ENCODE results near the gene ITSN2.
A peak's percentile ranks its signal among the peaks of the same experiment; 100 is the strongest.

Gene ITSN2

DNA sequence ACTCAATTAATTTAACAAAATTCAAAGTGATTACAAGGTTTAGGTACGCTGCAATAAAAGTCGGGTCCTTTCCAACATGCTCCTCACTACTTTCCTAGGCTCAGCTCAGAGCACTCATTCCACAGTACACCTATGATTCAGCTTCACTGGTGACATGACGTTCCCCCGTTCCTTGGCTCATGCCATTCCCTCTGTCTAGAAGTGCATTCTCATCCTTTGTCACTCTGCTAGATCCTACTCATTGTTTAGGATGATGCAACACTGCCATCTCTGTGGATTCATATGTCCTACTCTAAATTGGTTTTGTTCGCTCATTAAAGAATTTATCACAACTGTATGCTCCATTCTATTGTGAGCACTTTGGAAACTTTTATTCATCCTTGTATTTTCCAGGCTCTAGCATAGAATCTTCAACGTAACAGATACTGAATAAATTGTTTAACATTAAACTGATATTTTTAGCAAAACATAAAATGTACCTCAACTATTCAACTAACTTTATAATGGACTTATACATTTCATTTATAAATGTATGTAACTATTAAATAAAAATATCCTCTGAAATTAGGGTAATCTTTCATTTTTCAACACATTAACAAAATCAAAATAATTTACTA is 106.9 kb downstream of the ITSN2 start:
- DNase-seq (ENCODE audit: low read depth): peak; percentile 39
- H3K4me3 ChIP-seq (ENCODE audit: low read length): no peak overlapping the region
- TF ChIP-seq, protein P1, sequence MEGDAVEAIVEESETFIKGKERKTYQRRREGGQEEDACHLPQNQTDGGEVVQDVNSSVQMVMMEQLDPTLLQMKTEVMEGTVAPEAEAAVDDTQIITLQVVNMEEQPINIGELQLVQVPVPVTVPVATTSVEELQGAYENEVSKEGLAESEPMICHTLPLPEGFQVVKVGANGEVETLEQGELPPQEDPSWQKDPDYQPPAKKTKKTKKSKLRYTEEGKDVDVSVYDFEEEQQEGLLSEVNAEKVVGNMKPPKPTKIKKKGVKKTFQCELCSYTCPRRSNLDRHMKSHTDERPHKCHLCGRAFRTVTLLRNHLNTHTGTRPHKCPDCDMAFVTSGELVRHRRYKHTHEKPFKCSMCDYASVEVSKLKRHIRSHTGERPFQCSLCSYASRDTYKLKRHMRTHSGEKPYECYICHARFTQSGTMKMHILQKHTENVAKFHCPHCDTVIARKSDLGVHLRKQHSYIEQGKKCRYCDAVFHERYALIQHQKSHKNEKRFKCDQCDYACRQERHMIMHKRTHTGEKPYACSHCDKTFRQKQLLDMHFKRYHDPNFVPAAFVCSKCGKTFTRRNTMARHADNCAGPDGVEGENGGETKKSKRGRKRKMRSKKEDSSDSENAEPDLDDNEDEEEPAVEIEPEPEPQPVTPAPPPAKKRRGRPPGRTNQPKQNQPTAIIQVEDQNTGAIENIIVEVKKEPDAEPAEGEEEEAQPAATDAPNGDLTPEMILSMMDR (conservative IDR thresholded peaks at IDR 0.05; ENCODE audit: low read length): no peak

DNA sequence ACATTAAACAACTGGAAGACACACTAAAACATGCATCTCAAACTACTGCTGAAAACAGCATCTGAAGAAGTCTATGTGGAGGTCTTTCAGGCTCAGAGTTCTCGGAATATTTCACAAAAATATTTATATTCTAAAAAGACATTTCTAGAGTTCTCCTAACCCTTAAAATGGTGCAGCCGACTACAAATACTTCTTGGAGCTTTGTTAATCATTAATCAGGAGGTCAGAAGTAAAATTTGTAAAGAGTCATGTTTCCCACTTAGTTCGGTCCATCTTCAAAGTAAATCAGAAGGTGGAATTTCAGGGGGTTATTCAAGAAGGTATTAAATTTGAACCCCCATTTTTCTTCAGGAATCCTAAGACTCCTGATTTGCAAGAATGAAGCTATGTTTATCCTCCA is 112.7 kb downstream of the ITSN2 start:
- DNase-seq (ENCODE audit: low read depth): no peak
- H3K4me3 ChIP-seq (ENCODE audit: low read length): no peak overlapping the region
- TF ChIP-seq, protein P1 (conservative IDR thresholded peaks at IDR 0.05; ENCODE audit: low read length): no peak

DNA sequence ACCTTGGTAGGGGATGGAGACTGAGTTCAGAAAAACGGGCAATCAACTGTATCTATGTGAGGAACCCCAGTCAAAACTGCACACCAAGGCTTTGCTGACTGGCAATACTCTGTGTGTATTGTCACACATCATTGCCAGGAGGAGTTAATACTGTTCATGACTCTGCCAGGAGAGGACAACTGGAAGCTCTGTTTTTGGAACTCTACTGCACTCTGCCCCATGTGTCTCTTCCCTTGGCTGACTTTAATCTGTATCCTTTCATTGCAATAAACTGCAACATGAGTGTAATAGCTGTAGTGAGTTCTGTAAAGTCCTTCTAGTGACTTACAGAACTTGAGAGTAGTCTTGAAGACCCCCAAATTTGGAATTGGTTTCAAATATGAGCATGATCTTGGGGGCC is 113.2 kb downstream of the ITSN2 start:
- TF ChIP-seq, protein P1 (conservative IDR thresholded peaks at IDR 0.05; ENCODE audit: low read length): no peak
- no peak overlapping the region for H3K4me3 ChIP-seq (ENCODE audit: low read length)
- DNase-seq (ENCODE audit: low read depth): no peak

DNA sequence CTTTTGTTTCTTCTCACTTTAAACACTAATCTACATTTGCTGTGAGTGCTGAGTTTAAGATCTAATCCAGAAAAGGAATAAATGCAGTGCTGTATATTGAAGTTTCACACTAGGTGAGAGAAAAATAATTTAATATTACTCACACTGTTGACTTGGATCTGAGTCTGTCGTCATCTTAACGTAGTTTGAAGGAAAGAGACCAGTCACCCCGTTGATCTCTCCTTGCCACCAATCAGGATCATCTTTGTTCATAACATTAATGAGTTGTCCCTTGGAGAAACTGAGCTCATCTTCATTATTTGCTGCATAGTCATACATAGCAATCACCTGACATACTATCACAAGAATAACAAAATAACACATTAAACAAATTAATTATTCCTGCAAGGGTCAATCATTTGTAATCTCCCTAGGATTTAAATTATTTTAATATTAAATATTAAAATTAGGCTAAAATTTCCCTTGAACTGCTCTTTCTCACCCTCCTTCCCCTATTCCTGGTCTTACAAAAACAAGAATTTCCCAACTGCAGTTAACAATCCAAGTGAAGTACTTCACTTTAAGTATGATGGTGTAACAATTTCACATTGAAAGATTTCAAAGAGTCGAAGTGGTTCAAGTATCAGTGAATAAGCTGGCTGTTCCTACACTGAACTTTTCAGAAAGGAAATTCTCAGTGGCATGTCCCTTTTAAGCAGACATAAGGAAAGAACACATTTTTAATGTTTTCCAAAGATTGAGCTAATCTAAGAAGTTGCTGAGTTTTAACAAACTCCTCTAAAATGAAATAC is 114.2 kb downstream of the ITSN2 start:
- H3K4me3 ChIP-seq (ENCODE audit: low read length): no peak overlapping the region
- no peak for DNase-seq (ENCODE audit: low read depth)
- TF ChIP-seq, protein P1 (conservative IDR thresholded peaks at IDR 0.05; ENCODE audit: low read length): no peak

DNA sequence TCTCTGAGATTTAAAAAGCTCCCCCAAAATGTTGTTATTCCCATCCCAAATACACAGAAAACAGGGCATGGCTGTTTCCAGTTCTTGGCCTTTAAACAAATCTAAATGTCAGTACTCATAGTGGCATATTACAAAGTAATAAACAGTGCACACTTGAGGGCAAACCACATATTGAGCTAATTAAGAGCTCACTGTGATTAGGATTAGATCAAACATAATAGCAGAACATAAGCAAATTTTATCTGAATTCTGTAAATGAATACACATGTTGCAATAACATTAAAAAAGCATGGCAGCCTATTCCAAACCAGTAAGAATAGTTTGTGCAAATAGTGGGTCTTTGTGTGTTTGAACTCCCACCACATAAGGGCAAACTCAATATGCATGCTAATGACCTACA is 118.8 kb downstream of the ITSN2 start:
- DNase-seq (ENCODE audit: low read depth): no peak
- no peak overlapping the region for H3K4me3 ChIP-seq (ENCODE audit: low read length)
- TF ChIP-seq, protein P1 (conservative IDR thresholded peaks at IDR 0.05; ENCODE audit: low read length): no peak

DNA sequence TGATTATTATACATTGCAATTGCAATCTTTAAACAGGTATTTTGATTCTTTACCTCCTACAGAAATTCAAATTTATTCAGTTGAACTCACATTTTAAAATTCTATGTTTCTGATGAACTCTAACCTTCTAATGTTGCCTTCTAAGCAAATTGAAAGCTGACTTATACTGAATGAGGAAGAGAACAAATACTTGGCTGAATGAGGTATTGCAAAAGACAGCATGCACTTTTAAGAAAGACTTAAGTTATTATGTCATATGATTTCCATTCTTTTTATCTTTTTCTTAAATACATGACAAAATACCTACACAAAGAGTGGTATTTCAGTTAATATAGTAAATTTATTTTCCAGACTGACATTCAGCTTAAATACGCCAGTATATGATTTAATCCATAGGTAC is 120.8 kb downstream of the ITSN2 start:
- no peak for DNase-seq (ENCODE audit: low read depth)
- no peak overlapping the region for H3K4me3 ChIP-seq (ENCODE audit: low read length)
- TF ChIP-seq, protein P1 (conservative IDR thresholded peaks at IDR 0.05; ENCODE audit: low read length): no peak

DNA sequence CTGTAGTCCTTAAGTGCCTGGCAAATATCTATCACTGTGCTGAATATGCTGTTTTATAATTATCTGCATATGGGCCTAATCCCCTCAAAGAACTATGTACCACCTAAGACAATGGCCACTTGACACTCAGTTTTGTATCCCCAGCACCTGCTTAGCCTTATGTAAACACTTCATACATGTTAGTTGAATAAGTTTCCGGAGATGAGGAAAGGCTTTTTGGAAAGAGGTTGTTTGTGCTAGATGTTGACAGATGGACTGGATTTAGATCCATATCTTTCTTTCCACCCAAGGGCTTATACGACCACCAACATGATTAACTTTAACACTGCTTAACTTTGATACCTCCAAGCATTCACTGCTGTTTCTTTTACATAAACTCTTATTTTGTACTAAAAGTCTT is 122.2 kb downstream of the ITSN2 start:
- TF ChIP-seq, protein P1 (conservative IDR thresholded peaks at IDR 0.05; ENCODE audit: low read length): no peak
- H3K4me3 ChIP-seq (ENCODE audit: low read length): no peak overlapping the region
- no peak for DNase-seq (ENCODE audit: low read depth)

Data from AG10803 (cell line).